CD4-positive, alpha-beta T cell treated with Interleukin-17A for 1 hour (primary cell): ENCODE measurements around the gene NEUROG3.

ENCODE experiments used
- DNase-seq: peaks from one replicate; pipeline ENCODE4 v3.0.0-alpha.2; 2020

The NEUROG3 gene

GRCh38 chr10:69573056-69573806, at the start of gene NEUROG3:
Gene NEUROG3 (minus strand): TSS chr10:69573422. CDS start chr10:69573043, 379 bp downstream.
- no peak for DNase-seq

- no peak for DNase-seq
Measured at GRCh38 chr10:69620625-69621024, 47.4 kb upstream of the NEUROG3 start.

DNA sequence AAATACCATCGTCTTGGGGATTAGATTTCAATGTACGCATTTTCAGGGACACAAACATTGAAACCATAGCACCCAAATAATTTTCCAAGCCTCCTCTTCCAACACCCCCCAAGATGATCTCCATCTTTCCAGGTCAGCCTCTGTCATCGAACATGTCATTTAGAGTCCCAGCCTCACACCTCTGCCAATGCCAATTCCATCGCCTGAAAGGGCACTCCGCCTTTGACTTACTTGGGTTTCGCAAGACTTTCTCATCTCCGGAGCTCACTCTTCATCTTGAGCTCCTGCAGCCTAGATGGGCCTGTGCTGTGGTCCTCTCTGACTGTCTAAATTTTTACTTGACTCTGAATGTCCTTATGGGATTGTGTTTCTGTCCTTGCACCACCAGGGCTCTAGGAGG, 46.4 kb upstream of the NEUROG3 start:
- no peak for DNase-seq

DNA sequence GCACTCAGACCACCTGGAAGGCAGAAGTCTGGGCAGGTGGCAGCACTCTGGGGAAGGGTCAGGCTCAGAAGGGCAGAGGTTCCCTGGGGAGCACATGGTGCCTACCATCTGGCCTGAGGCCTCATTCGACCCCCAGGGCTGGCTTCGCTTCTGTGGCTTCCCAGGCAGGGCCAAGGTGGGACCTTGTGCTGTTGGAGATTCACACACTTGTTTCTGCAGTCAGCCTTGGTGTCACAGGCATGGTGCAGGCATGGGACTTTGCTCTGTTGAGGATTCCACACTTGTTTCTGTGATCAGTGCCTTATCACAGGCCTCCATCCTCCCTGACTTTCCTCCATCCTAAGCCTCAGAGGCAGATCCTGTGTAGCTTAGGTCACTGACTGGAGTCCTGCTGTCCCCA, 45.5 kb upstream of the NEUROG3 start:
- no peak for DNase-seq

DNA sequence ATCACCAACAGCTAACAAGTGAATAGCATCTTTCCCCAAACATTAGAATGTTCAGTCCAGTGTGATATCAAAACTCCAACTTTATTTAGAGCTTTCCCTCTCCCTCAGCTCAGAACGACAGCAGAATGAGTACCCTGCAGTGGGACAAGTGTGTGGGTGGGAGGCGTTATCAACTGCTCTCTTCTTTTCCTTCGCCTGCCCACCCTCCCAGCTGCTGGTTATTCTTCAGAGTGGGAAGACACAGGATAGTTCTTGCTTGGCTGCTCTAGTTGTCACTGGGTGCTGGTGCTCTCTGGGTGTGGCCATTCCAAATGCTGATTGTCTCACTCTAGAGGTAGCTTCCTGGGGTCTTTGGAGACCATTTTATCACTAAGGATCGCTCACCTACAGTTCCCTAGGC, 43.1 kb upstream of the NEUROG3 start:
- no peak for DNase-seq

- no peak for DNase-seq
Measured at GRCh38 chr10:69614130-69614529, 40.9 kb upstream of the NEUROG3 start.

DNA sequence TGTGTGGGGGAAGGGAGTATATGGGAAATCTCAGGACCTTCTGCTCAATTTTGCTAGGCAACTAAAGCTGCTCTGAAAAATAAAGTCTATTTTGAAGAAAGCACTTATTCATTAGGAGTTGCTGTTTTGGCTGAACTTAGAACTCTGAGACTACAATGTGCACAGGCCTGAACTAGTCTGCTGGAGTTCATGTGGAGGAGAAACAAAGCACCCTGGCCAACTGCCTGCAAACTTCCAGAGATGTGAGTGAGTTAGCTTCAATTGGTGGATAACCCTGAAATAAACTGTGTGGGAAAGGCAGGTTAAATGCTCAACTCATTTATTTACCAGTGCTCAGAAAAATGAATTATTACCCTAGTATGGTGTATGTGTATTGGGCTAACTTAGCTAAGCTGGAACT, 39.5 kb upstream of the NEUROG3 start:
- no peak for DNase-seq

GRCh38 chr10:69609077-69609476, 35.9 kb upstream of the NEUROG3 start:
- no peak for DNase-seq

DNA sequence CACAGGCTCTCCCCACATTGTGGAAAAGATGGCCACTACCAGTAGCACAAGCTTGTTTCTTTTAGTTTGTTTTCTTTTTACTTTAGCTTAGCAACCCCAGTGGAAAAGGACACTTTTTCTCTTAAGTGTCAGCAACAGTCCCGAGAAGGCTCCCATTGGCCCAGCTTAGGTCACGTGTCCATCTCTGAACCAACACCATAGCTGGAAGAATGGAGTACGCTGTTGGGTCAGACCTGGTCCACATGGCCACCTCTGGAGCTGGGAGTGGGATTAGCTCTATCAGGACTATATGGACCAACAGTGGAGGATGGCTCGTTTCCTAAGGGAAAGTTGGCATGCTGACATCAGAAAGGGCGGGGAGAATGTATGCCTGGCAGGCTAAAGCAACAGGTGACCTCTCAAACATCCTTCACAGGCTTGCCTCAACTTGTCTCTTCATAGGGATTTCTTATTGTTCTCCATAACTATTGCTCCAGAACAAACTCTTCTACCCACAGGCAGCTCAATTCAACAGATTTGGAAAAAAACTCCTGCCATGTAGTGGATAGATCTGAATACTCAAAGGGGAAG, 27.6 kb upstream of the NEUROG3 start:
- DNase-seq, result no peak

DNA sequence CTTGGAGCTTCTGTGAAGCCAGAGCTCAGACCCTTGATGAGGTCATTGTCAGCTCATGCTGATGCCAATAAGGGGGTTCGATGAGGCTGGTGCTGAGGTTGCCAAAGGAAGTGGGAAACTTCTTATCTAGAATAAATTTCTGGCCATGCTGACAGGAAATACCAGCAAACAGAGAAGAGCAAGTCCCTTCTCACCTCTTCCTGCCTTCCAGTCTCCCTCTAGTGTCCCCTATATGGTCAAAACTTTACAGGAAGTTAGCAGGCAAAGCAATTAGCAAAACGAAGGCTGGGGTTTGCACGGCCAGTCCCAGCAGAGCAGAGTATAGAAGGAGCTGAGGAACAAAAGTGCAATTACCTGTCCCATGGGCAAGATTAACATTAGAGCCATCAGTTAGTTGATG, 15.1 kb upstream of the NEUROG3 start:
- no peak for DNase-seq

DNA sequence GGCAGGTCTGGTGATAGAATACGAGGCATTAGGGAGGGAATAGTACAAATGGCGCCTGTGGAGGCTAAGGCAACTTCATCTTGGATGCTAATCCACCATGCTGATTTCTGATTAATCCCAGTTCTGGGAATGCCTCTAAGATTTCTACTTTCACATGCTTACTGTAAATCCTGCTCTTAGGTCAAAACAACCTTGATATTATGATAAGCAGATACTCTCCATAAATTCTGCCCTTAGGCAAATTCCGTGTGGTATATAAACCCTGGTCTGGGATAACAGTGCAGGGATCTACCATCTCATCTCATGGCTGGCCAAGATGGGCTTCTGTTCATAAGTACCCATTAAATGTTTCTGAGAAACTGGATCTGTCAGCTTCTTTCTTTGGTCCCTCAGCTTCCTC, 11.4 kb upstream of the NEUROG3 start:
- no peak for DNase-seq

DNA sequence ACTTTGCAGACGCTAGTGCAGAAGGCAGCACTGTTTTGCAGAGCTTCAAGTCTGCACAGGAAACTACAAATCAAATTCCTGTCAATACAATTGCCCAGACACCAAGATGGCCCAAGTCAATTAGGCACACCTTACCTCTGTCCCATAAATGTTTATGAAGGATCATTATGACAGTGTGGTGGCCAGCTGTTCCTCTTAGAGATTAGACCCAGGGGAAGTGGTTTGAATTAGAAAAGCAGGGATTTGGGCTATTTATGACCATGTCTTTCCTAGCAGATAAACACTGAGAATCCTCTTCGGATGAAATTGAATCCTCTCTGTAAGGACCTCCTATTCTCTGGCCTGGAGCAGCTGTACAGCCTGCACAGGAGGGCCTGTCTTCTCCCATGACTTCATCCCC, 9.9 kb upstream of the NEUROG3 start:
- no peak for DNase-seq

DNA sequence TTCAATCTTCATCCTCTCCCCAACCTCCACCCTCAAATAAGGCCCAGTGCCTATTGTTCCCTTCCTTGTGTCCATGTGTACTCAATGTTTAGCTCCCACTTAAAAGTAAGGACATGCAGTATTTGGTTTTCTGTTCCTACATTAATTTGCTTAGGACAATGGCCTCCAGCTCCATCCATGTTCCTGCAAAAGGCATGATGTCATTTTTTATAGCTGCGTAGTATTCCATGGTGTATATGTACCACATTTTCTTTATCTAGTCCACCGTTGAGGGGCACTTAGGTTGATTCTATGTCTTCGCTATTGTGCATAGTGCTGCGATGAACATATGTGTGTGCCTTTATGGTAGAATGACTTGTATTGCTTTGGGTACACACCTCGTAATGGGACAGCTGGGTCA, 7.2 kb upstream of the NEUROG3 start:
- DNase-seq, result no peak

GRCh38 chr10:69579464-69580060, 6.3 kb upstream of the NEUROG3 start:
- no peak for DNase-seq

GRCh38 chr10:69578508-69578991, 5.3 kb upstream of the NEUROG3 start:
- no peak for DNase-seq

DNA sequence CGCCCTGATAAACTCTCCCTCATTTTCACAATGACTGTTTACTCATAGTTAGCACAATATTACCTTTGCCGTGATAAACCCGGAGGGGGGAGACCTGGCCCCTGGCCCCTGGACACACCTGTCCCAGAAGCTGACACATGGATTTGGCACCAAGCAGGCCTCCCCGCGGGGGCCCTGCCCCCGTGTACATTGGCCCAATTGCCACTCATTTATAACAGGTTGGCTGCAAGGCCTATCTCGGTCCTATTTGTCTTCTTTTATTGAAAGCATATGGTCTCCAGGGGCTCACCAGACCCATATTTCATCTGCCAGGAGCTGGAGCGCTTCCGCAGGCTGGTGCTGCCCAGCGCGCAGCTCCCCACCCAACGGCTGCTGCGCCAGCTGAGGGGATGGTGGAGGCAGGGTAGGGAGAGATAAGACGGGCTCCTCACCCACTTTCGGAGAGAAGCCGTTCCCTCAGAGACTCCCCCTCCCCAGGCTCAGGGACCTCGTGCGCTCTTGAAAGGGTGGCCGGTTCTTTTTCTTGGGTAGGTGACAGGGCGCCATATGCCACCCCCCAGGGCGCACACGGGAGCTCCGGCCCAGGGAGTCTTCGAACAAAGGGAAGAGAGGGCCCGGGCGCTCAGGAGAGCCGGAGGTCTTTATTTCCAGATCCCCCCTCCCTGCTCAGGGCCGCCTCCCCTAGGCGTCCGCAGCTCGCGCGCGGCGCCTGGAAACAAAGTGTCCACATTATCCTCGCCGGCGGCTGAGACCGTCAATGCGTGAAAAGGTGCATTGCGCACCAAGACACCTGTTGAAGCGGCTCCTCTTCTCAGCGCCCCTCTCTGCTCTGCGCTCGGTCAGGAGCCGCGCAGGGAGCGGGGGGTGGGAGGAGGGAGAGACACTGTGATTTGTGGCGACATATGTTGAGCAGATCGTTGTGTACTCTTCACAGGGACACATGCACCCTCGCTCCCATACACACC, 4.3 kb upstream of the NEUROG3 start:
- no peak for DNase-seq

DNA sequence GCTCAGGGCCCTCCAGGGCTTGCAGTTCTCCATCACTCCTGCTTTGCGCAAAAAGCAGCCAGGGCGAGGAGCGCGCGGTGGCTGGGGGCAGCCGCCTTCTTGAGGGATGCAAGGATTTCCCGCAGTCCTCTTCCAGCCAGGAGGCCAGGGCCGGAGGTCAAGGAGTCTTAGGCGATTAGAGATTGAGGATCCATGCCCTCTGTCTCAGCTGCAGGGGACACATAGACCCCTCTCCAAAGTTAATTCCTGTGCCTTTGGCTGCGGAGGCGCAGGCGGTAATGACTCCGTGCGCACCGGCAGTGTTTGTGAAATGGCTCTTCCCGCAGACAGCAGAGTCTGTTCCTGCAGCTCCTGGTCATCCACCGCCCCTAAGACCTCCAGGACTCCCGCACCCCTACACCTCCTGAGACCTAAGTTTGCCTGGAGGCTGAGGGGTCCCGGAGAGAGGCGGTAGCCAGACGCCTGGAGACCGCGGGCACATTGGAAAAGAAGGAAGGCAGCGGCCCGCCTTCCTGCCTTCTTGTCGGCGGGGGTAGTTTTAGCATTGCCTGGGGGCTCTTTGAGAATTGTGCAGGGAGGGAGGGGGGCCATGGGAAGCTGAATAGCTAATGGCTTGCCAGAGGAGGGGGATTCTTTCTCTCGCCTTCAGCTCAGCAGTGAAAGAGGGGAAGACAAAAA, 3.3 kb upstream of the NEUROG3 start:
- DNase-seq, result no peak

- no peak for DNase-seq
Measured at GRCh38 chr10:69575164-69575722, 2.0 kb upstream of the NEUROG3 start.

GRCh38 chr10:69574571-69574978, 1.4 kb upstream of the NEUROG3 start:
- DNase-seq, result no peak

DNA sequence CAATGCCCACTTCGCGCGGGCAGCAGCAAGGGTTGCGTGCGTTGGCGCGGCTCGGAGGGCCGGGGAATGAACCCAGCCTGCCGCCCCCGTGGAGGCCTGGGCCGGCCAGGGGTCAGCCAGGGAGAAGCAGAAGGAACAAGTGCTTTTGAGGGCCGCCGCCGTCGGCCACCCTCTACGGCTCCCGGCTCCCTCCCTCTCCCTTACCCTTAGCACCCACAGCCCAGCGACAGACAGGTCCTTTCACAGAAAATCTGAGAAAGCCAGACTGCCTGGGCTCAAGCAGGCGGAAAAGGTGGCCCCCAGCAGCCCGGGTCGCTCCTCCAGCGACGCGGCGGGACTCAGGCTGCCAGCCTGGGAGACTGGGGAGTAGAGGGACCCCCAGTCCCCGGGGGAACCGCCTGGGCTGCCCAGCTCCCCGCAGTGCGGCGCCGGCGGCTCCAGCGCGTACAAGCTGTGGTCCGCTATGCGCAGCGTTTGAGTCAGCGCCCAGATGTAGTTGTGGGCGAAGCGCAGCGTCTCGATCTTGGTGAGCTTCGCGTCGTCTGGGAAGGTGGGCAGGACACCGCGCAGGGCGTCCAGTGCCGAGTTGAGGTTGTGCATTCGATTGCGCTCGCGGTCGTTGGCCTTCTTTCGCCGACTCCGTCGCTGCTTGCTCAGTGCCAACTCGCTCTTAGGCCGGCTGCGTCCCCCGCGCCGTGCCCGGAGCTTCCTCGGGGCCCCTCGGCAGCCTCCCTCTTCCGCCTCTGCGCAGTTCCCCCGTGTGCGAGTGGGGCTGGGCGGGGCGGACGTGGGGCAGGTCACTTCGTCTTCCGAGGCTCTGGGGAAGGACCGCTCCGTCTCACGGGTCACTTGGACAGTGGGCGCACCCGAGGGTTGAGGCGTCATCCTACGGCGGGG, 815 bp downstream of the NEUROG3 start:
- DNase-seq, result no peak

GRCh38 chr10:69571618-69572158, 1.5 kb downstream of the NEUROG3 start:
- DNase-seq, result no peak
